ENCODE measurements around the gene COL9A2.
A peak's percentile ranks its signal among the peaks of the same experiment; 100 is the strongest.
"Not testable (repeated sequence)": the region's sequence is repeated elsewhere in the genome, so short reads cannot be mapped to it uniquely, and the experiment has no call there.

COL9A2 gene

DNA sequence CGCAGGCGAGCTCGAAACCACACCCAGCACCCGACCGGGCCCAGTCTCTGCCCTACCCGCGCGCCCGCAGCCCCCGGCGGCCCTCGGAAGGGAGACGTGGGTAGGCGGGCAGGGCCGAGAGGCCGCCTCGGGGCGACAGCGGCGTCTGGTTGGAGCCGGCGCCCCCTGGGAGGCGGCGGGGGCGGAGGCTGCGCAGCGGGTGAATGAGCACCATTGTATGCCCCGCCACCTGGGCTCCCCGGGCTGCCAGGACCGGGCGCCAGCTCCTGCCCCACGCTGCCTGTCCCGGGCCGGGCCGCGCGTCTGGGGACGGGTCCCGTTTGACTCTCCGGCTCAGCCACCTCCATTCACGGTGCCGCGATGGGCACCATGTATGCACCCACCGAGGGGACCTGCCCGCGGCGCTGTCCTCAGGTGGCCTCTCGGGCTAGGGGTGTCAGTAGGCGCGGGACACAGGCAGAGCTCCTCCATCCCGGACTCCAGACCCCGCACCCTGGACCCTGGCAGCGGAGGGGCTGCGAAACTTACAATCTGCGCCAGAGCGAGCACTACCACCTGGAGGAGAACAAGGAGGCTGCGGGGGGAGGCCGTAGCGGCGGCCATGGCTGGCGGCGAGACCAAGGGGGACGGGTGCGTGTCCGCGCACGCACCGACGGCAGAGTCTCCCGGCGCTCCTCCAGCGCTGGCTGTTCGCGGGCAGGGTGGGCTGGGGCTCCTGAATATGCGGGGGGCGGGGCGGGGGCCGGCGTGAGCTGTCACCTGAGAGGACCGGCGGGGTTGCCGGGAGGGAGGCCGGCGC is at the start of gene COL9A2:
Gene COL9A2 (minus strand): TSS at position 692 of the 799 bp plus-strand sequence. CDS start 89 bp downstream, at position 603.
- peak; percentile 30 to 35 for DNase-seq (ENCODE audit: low read depth in 1 of 2, low spot score in 1 of 2)

- no peak for DNase-seq (ENCODE audit: low read depth in 1 of 2, low spot score in 1 of 2)
Observed at GRCh38 chr1:40363721-40364120, 46.6 kb upstream of the COL9A2 start.

GRCh38 chr1:40362699-40363098 is 45.6 kb upstream of the COL9A2 start:
- no peak for DNase-seq (ENCODE audit: low read depth in 1 of 2, low spot score in 1 of 2)

- no peak for DNase-seq (ENCODE audit: low read depth in 1 of 2, low spot score in 1 of 2)
Observed at GRCh38 chr1:40362199-40362598, 45.1 kb upstream of the COL9A2 start.

DNA sequence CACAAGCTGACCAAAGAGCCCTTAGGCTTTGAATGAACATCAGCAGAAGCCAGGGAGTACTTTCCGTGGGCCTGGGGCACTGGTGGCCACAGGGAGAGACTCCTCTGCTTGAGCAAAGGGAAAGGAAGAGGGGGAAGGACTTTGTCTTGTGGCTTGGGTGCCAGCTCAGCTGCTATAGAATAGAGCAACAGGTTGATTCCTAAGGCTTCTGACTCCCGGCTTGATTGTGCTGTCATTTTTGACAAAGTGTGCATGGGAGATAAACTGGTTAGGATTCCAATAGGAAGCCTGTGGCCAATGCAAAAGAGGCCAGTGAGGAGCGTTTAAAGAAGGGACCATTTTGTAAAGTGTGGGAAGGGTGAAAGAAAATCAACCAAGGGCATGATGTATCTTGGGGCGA is 44.6 kb upstream of the COL9A2 start:
- DNase-seq (ENCODE audit: low read depth in 1 of 2, low spot score in 1 of 2), result no peak

GRCh38 chr1:40361201-40361600 is 44.1 kb upstream of the COL9A2 start:
- no peak for DNase-seq (ENCODE audit: low read depth in 1 of 2, low spot score in 1 of 2)

- DNase-seq (ENCODE audit: low read depth in 1 of 2, low spot score in 1 of 2), result no peak
Observed at GRCh38 chr1:40360631-40361030, 43.5 kb upstream of the COL9A2 start.

DNA sequence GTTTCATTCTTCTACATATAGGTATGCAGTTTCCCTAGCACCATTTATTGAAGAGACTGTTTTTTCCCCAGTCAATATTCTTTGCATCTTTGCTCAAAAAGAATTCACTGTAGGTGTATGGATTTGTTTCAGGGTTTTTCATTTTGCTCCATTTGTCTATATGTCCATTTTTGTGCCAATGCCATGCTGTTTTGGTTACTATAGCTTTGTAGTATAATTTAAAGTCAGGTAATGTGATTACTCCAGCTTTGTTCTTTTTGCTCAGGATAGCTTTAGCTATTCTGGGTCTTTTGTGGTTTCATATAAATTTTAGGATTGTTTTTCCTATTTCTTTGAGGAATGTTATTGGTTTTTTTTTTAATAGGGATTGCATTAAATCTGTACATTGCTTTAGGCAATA is 40.5 kb upstream of the COL9A2 start:
- no peak for DNase-seq (ENCODE audit: low read depth in 1 of 2, low spot score in 1 of 2)

DNA sequence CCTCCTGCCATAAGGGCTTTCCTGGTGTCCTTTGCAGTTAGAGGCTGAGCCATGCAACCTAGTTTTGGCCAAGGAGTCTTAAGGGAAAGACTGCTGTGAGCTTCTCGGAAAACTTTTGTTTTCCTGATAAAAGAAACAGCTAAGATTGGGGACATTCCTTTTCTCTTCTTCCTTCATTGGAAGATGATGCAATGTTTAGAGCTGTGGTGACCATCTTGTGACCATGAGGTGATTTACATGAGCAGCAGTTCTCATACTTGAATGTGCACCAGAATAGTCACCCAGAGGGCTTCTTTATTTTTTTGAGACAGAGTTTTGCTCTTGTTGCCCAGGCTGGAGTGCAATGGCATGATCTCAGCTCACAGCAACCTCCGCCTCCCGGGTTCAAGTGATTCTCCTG is 36.0 kb upstream of the COL9A2 start:
- no peak for DNase-seq (ENCODE audit: low read depth in 1 of 2, low spot score in 1 of 2)

DNA sequence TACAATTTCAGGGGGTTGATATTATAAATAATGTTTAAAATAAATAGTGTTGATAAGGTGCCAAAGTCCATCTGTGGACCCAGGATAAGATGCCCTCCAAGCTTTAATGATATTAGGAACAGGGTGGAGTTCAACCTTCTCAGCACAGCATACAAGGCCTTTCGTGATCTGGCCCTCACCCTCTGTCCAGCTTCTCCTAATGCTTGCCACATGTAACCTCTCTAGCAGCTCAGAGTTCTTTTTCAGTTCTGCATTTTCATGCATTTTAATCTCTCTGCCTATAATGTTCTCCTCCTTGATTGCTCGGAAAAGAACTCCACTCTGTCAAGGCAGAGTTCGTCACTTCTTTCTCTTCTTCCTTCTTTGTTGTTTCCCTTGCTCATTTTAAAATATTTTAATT is 35.0 kb upstream of the COL9A2 start:
- no peak for DNase-seq (ENCODE audit: low read depth in 1 of 2, low spot score in 1 of 2)

GRCh38 chr1:40351124-40351523 is 34.0 kb upstream of the COL9A2 start:
- DNase-seq (ENCODE audit: low read depth in 1 of 2, low spot score in 1 of 2), result no peak

DNA sequence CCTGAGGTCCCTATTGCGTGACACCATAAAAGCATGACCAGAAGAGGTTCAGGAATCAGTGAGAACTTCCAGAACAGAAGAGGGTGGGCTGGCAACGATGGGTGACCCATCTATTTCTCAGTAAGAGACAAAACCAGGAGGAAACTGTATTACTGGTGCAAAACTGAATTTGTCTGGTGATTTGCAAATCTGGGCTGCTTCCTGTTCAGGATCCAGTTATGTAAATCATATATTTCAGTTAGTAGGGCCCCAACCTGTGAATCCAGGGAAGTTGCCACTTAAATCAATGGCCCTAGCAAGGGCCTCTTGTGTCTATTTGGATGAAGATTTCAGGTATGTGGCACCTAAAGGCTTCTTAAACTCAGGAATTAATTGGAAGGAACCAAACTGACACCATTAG is 33.3 kb upstream of the COL9A2 start:
- DNase-seq (ENCODE audit: low read depth in 1 of 2, low spot score in 1 of 2), result no peak

- no peak for DNase-seq (ENCODE audit: low read depth in 1 of 2, low spot score in 1 of 2)
Observed at GRCh38 chr1:40344597-40344996, 27.5 kb upstream of the COL9A2 start.

DNA sequence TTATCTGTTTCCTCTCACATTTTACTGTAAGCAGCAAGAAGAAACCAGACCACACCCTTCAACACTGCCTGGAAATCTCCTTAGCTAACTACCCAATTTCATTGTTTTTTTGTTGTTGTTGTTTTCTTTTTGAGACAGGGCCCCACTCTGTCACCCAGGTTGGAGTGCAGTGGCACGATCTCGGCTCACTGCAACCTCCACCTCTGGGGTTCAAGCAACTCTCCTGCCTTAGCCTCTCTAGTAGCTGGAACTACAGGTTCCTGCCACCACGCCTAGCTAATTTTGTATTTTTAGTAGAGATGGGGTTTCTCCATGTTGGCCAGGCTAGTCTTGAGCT is 25.3 kb upstream of the COL9A2 start:
- DNase-seq (ENCODE audit: low read depth in 1 of 2, low spot score in 1 of 2), result not testable (repeated sequence)

DNA sequence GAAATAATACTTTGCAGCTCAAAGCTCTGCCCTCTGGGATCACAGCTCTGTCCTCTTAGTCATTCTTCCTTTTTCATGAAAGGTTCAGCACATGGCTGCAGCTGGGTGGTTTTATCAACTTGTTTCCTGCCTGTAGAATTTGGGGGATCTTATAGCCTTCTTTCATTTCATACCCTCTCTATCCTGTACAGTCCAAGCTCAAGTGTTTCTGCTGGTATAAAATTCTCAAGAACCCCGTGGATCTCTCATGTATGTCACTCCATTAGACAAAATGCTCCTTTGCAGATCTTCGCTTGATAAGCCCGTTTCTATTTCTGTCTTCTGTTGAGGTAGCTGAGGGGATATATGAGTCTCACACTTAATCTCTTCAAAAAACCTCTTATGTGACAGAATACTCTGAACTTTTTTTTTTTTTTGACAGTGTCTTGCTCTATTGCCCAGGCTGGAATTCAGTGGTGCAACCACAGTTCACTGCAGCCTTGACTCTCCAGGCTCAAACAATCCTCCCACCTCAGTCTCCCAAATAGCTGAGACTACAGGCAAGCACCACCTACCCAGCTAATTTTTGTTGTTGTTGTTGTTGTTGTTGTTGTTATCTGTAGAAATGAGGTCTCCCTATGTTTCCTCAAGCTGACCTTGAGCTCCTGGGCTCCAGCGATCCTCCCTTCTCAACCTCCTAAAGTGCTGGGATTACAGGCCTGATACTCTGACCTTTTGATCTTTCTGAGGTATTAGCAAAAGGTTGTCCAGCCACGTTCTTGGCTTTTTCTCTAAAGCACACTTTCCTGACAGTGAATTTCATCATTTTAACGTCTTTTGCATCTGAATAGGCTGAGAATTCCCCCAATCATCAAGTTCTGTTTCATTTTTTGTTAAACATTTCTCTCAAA is 24.6 kb upstream of the COL9A2 start:
- no peak for DNase-seq (ENCODE audit: low read depth in 1 of 2, low spot score in 1 of 2)

DNA sequence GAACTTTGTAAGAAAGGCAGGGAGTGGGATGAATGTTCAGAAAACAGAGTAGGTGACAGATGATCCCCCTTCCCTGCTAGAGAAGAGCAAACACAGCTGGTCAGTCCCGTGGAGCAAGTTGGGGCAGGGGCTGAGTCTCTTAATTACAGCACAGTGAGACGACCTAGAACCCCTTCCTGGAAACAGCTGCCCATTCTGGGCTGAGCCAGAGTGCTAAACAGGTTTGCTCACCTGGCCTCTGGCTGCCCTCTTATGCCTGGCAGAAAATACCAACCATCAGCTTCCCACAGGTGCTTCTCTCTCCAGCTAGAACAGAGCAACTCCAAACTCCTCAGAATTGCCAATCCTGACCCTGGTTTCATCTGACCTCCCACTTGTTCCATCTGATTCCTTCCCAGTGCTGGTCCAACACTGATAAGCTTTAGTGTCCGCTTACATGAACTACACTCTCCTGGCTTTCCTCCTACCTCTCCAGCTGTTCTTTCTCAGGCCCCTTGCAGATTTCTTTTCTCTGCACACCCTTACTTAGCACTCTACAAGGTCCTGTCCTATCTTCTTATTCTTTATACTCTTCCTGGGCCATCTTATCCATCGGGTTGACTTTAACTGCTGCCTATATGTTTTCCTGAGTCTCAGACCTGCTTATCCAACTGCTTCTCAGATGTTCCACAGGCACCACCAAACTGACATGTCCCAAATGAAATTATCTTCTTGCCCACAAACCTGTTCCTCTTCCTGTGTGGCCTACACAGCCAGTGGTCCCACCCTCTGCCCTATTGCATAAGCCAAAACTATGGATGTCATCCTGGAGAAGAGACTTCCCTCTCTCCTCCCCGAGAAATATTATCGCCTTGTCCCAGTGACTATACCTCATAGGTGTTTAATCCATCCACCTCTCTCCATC is 22.6 kb upstream of the COL9A2 start:
- DNase-seq (ENCODE audit: low read depth in 1 of 2, low spot score in 1 of 2), result no peak

DNA sequence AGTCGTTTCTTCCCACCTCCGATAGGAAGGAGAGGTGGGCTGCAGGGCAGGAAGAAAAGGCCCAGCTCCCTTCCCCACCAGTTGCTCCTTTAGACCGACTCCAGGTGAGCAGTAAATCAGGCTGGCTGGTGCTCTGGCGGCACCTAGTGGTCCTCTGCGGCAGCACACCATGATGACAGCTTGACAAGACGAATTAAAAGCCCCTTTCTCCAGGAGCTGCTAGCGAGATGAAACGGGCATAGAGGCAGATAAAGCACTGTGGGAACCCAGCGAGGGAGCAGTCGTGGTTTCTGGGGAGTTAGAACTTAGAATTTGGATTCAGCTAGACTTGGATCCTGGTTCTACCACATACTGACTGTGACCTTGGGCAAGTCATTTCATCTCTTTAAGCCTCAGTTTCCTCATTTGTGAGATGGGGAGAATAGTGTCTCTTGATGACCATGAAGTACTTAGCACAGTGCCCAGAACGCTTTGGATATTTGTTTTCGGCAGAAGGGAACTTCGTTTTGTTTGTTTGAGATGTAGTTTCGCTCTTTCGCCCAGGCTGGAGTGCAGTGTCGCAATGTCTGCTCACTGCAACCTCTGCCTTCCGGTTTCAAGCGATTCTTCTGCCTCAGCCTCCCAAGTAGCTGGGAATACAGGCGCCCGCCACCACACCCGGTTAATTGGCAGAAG is 21.8 kb upstream of the COL9A2 start:
- DNase-seq (ENCODE audit: low read depth in 1 of 2, low spot score in 1 of 2), result peak; percentile 79 to 86

- DNase-seq (ENCODE audit: low read depth in 1 of 2, low spot score in 1 of 2), result no peak
Observed at GRCh38 chr1:40337443-40337842, 20.4 kb upstream of the COL9A2 start.

- DNase-seq (ENCODE audit: low read depth in 1 of 2, low spot score in 1 of 2), result no peak
Observed at GRCh38 chr1:40332695-40333094, 15.6 kb upstream of the COL9A2 start.

DNA sequence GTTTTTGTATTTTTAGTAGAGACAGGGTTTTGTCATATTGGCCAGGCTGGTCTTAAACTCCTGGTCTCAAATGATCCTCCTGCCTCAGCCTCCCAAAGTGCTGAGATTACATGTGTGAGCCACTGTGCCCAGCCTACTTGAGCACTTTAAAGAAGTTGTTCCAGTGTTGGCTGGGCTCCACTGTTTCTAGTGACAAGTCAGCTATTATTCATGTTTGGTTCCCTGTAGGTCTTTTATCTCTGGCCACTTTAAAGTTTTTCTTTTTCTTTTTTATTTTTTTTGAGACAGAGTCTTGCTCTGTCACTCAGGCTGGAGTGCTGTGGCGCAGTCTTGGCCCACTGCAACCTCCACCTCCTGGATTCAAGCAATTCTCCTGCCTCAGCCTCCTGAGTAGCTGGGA is 14.3 kb upstream of the COL9A2 start:
- DNase-seq (ENCODE audit: low read depth in 1 of 2, low spot score in 1 of 2), result not testable (repeated sequence)
